HEK293 (cell line): Measurements from ENCODE around the gene COBL.

Experiments
- ATF2 ChIP-seq: fragments of 450-650 bp; formaldehyde crosslinking; IDR thresholded peaks from 2 replicates; pipeline ENCODE4 v1.5.1; 2016; ENCODE audit warnings: missing biosample characterization, missing genetic modification characterization, low read depth
- CTCF ChIP-seq: fragments of 450-650 bp; formaldehyde crosslinking; IDR thresholded peaks from 2 replicates; pipeline ENCODE4 v1.5.1; 2016; ENCODE audit warnings: missing biosample characterization, missing genetic modification characterization
- YY1 ChIP-seq: fragments of 450-650 bp; formaldehyde crosslinking; IDR thresholded peaks from 2 replicates; pipeline ENCODE4 v1.5.1; 2018; ENCODE audit warnings: missing biosample characterization, missing genetic modification characterization
- ZBTB10 ChIP-seq: fragments of 450-650 bp; formaldehyde crosslinking; IDR thresholded peaks from 2 replicates; pipeline ENCODE4 v1.5.1; 2016; ENCODE audit warnings: missing biosample characterization, missing genetic modification characterization
- ZNF274 ChIP-seq, 2 experiments: fragments of 200-500 bp in 1 of 2; fragments of 450-650 bp in 1 of 2; sonication (Bioruptor generic) in 1 of 2; formaldehyde crosslinking in 1 of 2; IDR thresholded peaks; 2 replicates each; pipeline versions ENCODE4 v1.5.1 to v1.6.1; 2014 to 2016; ENCODE audit warnings: borderline replicate concordance in 1 of 2, inconsistent platforms in 1 of 2, low read length in 1 of 2, missing biosample characterization in 1 of 2, missing genetic modification characterization in 1 of 2
- ZNF394 ChIP-seq: fragments of 450-650 bp; formaldehyde crosslinking; IDR thresholded peaks from 2 replicates; pipeline ENCODE4 v1.5.1; 2016; ENCODE audit warnings: missing biosample characterization, missing genetic modification characterization, mild to moderate bottlenecking, moderate library complexity, borderline replicate concordance
- ZNF529 ChIP-seq: fragments of 450-650 bp; formaldehyde crosslinking; IDR thresholded peaks from 2 replicates; pipeline ENCODE4 v1.5.1; 2017; ENCODE audit warnings: missing genetic modification characterization, missing biosample characterization; ENCODE audit not compliant: insufficient replicate concordance

GRCh38 chr7:51054231-51054630 lies 262.4 kb downstream of the COBL start:
- TF ChIP-seq CTCF (tag by site-specific recombination) (no peak), YY1 (tag by site-specific recombination) (no peak), ATF2 (tag by site-specific recombination) (no peak), ZBTB10 (tag by site-specific recombination) (no peak), ZNF529 (tag by site-specific recombination) (no peak), ZNF274 (IDR thresholded peaks at IDR 0.05; ENCODE audit: low read length) (no peak), ZNF274 (tag by site-specific recombination; IDR thresholded peaks at IDR 0.05; ENCODE audit: borderline replicate concordance) (no peak), ZNF394 (tag by site-specific recombination) (no peak)
